ENCODE results near the gene RPL13. TPM values are rescaled to one million over a fixed set of nuclear protein-coding genes. Genes with fewer than 3 reads are reported as not detected.

The RPL13 gene
- total and polyA plus RNA-seq, 4 donors: 699 to 2,663 (median 1,571) TPM

DNA sequence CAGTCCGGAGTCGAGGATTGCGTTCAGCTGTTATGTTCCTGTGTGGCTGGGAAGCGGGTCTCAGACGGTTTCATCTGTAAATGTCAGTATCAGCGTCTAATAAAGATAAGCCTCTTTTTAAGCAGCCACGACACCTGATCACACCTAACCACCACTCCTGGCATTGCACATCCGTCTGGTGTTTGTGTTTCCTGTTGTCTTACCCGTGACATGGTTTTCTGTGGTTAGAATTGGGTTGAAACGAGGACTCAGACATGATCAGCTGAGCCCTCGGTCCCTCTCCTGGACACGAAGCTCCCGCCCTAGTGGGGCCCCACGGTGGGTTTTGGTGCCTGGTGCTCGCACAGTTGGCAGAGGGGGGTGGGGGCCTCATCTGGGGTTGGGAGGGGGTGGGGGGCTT, 33.4 kb downstream of the RPL13 start:
- DNase-seq (ENCODE audit: low spot score): no peak
- H3K9ac ChIP-seq (ENCODE audit: low read depth in 1 of 2, low read length in 2 of 2): no peak overlapping the region
- H3K36me3 ChIP-seq (ENCODE audit: control insufficient read depth in 4 of 4, insufficient read depth in 3 of 4, low read depth in 1 of 4, low read length in 3 of 4): no peaks in the 10 kb centered on the region
- no peaks in the 10 kb centered on the region for H3K4me1 ChIP-seq (ENCODE audit: control insufficient read depth in 4 of 4, insufficient read depth in 4 of 4, low read length in 3 of 4)
- TF ChIP-seq NR2F2 (IDR thresholded peaks at IDR 0.05) (no peak), HNF4A (conservative IDR thresholded peaks at IDR 0.05) (no peak), SP1 (IDR thresholded peaks at IDR 0.05) (no peak), TAF1 (conservative IDR thresholded peaks at IDR 0.05) (no peak)
- TF ChIP-seq, protein P1, sequence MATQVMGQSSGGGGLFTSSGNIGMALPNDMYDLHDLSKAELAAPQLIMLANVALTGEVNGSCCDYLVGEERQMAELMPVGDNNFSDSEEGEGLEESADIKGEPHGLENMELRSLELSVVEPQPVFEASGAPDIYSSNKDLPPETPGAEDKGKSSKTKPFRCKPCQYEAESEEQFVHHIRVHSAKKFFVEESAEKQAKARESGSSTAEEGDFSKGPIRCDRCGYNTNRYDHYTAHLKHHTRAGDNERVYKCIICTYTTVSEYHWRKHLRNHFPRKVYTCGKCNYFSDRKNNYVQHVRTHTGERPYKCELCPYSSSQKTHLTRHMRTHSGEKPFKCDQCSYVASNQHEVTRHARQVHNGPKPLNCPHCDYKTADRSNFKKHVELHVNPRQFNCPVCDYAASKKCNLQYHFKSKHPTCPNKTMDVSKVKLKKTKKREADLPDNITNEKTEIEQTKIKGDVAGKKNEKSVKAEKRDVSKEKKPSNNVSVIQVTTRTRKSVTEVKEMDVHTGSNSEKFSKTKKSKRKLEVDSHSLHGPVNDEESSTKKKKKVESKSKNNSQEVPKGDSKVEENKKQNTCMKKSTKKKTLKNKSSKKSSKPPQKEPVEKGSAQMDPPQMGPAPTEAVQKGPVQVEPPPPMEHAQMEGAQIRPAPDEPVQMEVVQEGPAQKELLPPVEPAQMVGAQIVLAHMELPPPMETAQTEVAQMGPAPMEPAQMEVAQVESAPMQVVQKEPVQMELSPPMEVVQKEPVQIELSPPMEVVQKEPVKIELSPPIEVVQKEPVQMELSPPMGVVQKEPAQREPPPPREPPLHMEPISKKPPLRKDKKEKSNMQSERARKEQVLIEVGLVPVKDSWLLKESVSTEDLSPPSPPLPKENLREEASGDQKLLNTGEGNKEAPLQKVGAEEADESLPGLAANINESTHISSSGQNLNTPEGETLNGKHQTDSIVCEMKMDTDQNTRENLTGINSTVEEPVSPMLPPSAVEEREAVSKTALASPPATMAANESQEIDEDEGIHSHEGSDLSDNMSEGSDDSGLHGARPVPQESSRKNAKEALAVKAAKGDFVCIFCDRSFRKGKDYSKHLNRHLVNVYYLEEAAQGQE (IDR thresholded peaks at IDR 0.05): no peak
- TF ChIP-seq, protein P2, sequence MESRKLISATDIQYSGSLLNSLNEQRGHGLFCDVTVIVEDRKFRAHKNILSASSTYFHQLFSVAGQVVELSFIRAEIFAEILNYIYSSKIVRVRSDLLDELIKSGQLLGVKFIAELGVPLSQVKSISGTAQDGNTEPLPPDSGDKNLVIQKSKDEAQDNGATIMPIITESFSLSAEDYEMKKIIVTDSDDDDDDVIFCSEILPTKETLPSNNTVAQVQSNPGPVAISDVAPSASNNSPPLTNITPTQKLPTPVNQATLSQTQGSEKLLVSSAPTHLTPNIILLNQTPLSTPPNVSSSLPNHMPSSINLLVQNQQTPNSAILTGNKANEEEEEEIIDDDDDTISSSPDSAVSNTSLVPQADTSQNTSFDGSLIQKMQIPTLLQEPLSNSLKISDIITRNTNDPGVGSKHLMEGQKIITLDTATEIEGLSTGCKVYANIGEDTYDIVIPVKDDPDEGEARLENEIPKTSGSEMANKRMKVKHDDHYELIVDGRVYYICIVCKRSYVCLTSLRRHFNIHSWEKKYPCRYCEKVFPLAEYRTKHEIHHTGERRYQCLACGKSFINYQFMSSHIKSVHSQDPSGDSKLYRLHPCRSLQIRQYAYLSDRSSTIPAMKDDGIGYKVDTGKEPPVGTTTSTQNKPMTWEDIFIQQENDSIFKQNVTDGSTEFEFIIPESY (IDR thresholded peaks at IDR 0.05): no peak
- TF ChIP-seq, protein P3, sequence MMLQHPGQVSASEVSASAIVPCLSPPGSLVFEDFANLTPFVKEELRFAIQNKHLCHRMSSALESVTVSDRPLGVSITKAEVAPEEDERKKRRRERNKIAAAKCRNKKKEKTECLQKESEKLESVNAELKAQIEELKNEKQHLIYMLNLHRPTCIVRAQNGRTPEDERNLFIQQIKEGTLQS (IDR thresholded peaks at IDR 0.05): no peak
- H3K27me3 ChIP-seq (ENCODE audit: control insufficient read depth in 4 of 4, insufficient read depth in 4 of 4, low read length in 3 of 4): no peaks in the 10 kb centered on the region
- no peaks in the 10 kb centered on the region for H3K9me3 ChIP-seq (ENCODE audit: control insufficient read depth in 4 of 4, low read length in 3 of 4)
- no peak overlapping the region for H3K27ac ChIP-seq (ENCODE audit: low read depth in 1 of 2, low read length in 2 of 2)
- WGBS: 83% methylated on average over 15 of the region's 15 CpGs
- H3K4me3 ChIP-seq (ENCODE audit: low read depth in 1 of 3, low read length in 3 of 3): no peak overlapping the region

DNA sequence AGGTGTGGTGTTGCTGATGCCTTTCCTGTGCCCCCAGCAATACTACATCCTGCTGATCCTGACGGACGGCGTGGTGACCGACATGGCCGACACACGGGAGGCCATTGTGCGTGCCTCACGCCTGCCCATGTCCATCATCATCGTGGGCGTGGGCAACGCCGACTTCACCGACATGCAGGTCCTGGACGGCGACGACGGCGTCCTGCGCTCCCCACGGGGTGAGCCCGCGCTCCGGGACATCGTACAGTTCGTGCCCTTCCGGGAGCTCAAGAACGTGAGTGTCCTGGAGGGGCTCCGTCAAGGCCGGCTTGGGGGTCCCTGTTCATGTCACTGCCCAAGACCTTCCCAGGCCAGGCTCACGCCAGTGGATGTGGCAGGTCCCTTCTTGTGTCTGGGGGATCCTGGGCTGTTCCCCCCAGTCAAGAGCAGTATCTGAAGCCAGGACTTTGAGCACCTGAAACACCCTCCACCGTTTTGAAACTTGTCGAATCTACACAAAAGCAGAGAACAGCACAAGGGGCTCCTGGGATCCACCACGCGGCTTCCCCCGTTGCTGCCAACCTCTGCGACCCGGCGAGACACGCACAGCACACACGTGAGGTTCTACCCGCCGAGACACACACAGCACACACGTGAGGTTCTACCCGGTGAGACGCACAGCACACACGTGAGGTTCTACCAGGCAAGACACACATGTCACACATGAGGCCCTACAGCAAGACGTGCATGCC, 35.0 kb downstream of the RPL13 start:
- Histone ChIP-seq H3K4me1 (ENCODE audit: control insufficient read depth in 4 of 4, insufficient read depth in 4 of 4, low read length in 3 of 4) (no peaks in the 10 kb centered on the region), H3K9ac (ENCODE audit: low read depth in 1 of 2, low read length in 2 of 2) (no peak overlapping the region)
- 95% methylated on average over 47 of the region's 47 CpGs for WGBS

DNA sequence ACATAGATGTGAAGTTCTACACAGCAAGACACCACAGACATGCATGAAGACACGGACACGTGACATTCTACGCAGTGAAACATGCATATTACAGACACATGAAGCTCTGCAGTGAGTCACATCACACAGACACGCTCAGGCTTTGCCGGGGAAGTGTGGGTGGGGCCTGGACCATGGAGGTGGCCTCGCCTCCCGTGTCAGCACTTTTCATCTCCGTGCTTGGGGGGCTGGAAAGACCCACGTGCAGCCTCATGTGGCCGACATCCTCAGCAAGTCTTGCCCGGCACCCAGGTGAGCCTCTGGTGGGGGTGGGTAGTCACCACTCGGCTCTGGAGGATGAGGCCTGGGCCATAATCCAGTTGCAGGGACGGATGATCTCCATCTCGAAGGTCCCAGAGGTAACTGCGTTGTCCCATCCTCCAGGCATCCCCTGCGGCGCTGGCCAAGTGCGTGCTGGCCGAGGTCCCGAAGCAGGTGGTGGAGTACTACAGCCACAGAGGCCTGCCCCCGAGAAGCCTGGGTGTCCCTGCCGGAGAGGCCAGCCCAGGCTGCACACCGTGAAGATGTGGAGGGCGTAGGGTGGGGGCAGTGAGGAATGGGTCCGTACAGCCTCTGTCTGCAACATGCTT, 35.7 kb downstream of the RPL13 start:
- Histone ChIP-seq H3K9me3 (ENCODE audit: control insufficient read depth in 4 of 4, low read length in 3 of 4) (no peaks in the 10 kb centered on the region), H3K27ac (ENCODE audit: low read depth in 1 of 2, low read length in 2 of 2) (no peak overlapping the region), H3K4me3 (ENCODE audit: low read depth in 1 of 3, low read length in 3 of 3) (no peak overlapping the region), H3K36me3 (ENCODE audit: control insufficient read depth in 4 of 4, insufficient read depth in 3 of 4, low read depth in 1 of 4, low read length in 3 of 4) (no peaks in the 10 kb centered on the region), H3K27me3 (ENCODE audit: control insufficient read depth in 4 of 4, insufficient read depth in 4 of 4, low read length in 3 of 4) (no peaks in the 10 kb centered on the region), H3K4me1 (ENCODE audit: control insufficient read depth in 4 of 4, insufficient read depth in 4 of 4, low read length in 3 of 4) (no peaks in the 10 kb centered on the region), H3K9ac (ENCODE audit: low read depth in 1 of 2, low read length in 2 of 2) (no peak overlapping the region)
- no peak for DNase-seq (ENCODE audit: low spot score)
- 93% methylated on average over 25 of the region's 25 CpGs for WGBS
- TF ChIP-seq NR2F2 (IDR thresholded peaks at IDR 0.05) (no peak), JUND (IDR thresholded peaks at IDR 0.05) (no peak), GABPA (IDR thresholded peaks at IDR 0.05 in 1 of 2, conservative IDR thresholded peaks at IDR 0.05 in 1 of 2) (no peak), FOXA1 (IDR thresholded peaks at IDR 0.05) (no peak), HNF4A (conservative IDR thresholded peaks at IDR 0.05) (no peak), FOXA2 (IDR thresholded peaks at IDR 0.05) (no peak), HNF4G (IDR thresholded peaks at IDR 0.05) (no peak), RXRA (IDR thresholded peaks at IDR 0.05) (no peak), RAD21 (IDR thresholded peaks at IDR 0.05) (no peak), YY1 (IDR thresholded peaks at IDR 0.05) (no peak), SP1 (IDR thresholded peaks at IDR 0.05) (no peak)
- TF ChIP-seq, protein P2 (IDR thresholded peaks at IDR 0.05): no peak
- TF ChIP-seq, protein P3 (IDR thresholded peaks at IDR 0.05): no peak
- TF ChIP-seq, protein P4, sequence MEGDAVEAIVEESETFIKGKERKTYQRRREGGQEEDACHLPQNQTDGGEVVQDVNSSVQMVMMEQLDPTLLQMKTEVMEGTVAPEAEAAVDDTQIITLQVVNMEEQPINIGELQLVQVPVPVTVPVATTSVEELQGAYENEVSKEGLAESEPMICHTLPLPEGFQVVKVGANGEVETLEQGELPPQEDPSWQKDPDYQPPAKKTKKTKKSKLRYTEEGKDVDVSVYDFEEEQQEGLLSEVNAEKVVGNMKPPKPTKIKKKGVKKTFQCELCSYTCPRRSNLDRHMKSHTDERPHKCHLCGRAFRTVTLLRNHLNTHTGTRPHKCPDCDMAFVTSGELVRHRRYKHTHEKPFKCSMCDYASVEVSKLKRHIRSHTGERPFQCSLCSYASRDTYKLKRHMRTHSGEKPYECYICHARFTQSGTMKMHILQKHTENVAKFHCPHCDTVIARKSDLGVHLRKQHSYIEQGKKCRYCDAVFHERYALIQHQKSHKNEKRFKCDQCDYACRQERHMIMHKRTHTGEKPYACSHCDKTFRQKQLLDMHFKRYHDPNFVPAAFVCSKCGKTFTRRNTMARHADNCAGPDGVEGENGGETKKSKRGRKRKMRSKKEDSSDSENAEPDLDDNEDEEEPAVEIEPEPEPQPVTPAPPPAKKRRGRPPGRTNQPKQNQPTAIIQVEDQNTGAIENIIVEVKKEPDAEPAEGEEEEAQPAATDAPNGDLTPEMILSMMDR (IDR thresholded peaks at IDR 0.05; ENCODE audit: low read depth, low read length, missing input control): no peak

More for the DNA sequence above, 35.0 kb downstream of the RPL13 start:
- no peak overlapping the region for H3K4me3 ChIP-seq (ENCODE audit: low read depth in 1 of 3, low read length in 3 of 3)
- no peaks in the 10 kb centered on the region for H3K27me3 ChIP-seq (ENCODE audit: control insufficient read depth in 4 of 4, insufficient read depth in 4 of 4, low read length in 3 of 4)
- H3K27ac ChIP-seq (ENCODE audit: low read depth in 1 of 2, low read length in 2 of 2): no peak overlapping the region
- no peak for DNase-seq (ENCODE audit: low spot score)
- no peaks in the 10 kb centered on the region for H3K36me3 ChIP-seq (ENCODE audit: control insufficient read depth in 4 of 4, insufficient read depth in 3 of 4, low read depth in 1 of 4, low read length in 3 of 4)
- TF ChIP-seq GABPA (IDR thresholded peaks at IDR 0.05 in 1 of 2, conservative IDR thresholded peaks at IDR 0.05 in 1 of 2): no peak
- H3K9me3 ChIP-seq (ENCODE audit: control insufficient read depth in 4 of 4, low read length in 3 of 4): no peaks in the 10 kb centered on the region
